Testis (tissue), 3 donors: ENCODE results near the gene OTOG. TPM values are rescaled to one million over a fixed set of nuclear protein-coding genes. Genes with fewer than 3 reads are reported as not detected.

Experiments
- DNase-seq: peaks from one replicate; pipeline ENCODE4 v3.0.0-alpha.2; 2019
- H3K27ac ChIP-seq, 2 donors: fragments of 200-600 bp; sonication (generic); one replicate each; pipeline ENCODE4 v1.5.1; 2019
- H3K27me3 ChIP-seq: fragments of 200-600 bp; sonication (generic); one replicate; pipeline ENCODE4 v1.5.1; 2019
- H3K36me3 ChIP-seq: fragments of 200-600 bp; sonication (generic); one replicate; pipeline ENCODE4 v1.5.1; 2017; ENCODE audit warnings: low read depth; ENCODE audit errors: missing control alignments
- H3K4me1 ChIP-seq: fragments of 200-600 bp; sonication (generic); one replicate; pipeline ENCODE4 v1.5.1; 2019
- H3K4me3 ChIP-seq, 2 donors: fragments of 200-600 bp; sonication (generic); one replicate each; pipeline ENCODE4 v1.5.1; 2017 to 2019
- H3K9me3 ChIP-seq: fragments of 200-600 bp; sonication (generic); one replicate; pipeline ENCODE4 v1.5.1; 2017
- CTCF ChIP-seq, 3 experiments: fragments of 450-650 bp in 2 of 3; fragments of 200-600 bp in 1 of 3; sonication (generic) in 1 of 3; IDR thresholded peaks; one replicate each; pipeline ENCODE4 v1.5.1; 2016 to 2019; ENCODE audit warnings: antibody characterized with exemption in 3 of 3, mild to moderate bottlenecking in 2 of 3, moderate library complexity in 1 of 3
- POLR2A ChIP-seq: fragments of 450-650 bp; IDR thresholded peaks from one replicate; pipeline ENCODE4 v1.6.1; 2017; ENCODE audit warnings: antibody characterized with exemption, mild to moderate bottlenecking, moderate library complexity
- WGBS, 2 donors: methylation state at CpG; one replicate each; pipeline ENCODE4 v1.1.5; 2018; 5-methylcytosine and 5-hydroxymethylcytosine counted together
- intact Hi-C: fragments of 100-400 bp; cut with DNase I; formaldehyde crosslinking; loops from one replicate; pipeline ENCODE4 v1.15.1; 2023; ENCODE audit warnings: low total_unique reads
- polyA plus RNA-seq: library from polyadenylated mRNA; stranded (reverse); fragments of 350-450 nt; fragmentation: Illumina TruSeq; extraction: RNeasy Lipid Tissue Mini Kit (QIAGEN cat#74804); gene quantifications from one replicate; pipeline ENCODE4 v1.2.3, GENCODE V29; 2014; ENCODE audit warnings: low read depth, low replicate concordance; ENCODE audit not compliant: insufficient read depth
- total RNA-seq, 2 donors: library from RNA; depleted of rRNA; stranded (reverse); fragments of >200 nt; gene quantifications; one replicate each; pipeline ENCODE4 v1.2.3, GENCODE V29; 2016

Gene OTOG
- total and polyA plus RNA-seq, 3 donors from 2014 or later, result 2.2 to 4.2 (median 2.9) TPM

GRCh38 chr11:17554487-17554886, 7.4 kb downstream of the OTOG start:
- no peaks in the 10 kb centered on the region for H3K27me3 ChIP-seq
- H3K4me1 ChIP-seq, result no peaks in the 10 kb centered on the region
- 89 to 91% methylated on average over 4 of the region's 4 CpGs for WGBS, 2 donors
- H3K9me3 ChIP-seq, result no peaks in the 10 kb centered on the region
- H3K36me3 ChIP-seq, result no peaks in the 10 kb centered on the region
- no peak for TF ChIP-seq CTCF (IDR thresholded peaks at IDR 0.05)
- no peak for TF ChIP-seq POLR2A
- H3K4me3 ChIP-seq, result no peak overlapping the region
- no peak overlapping the region for H3K27ac ChIP-seq
- no peak for DNase-seq
- intact Hi-C loops, result no loop called here

- Histone ChIP-seq H3K4me1 (no peaks in the 10 kb centered on the region), H3K36me3 (no peaks in the 10 kb centered on the region), H3K27me3 (no peaks in the 10 kb centered on the region), H3K9me3 (no peaks in the 10 kb centered on the region), H3K27ac (no peak overlapping the region), H3K4me3 (no peak overlapping the region)
- TF ChIP-seq POLR2A, result no peak
- no peak for TF ChIP-seq CTCF (IDR thresholded peaks at IDR 0.05)
- DNase-seq, result no peak
- 93 to 98% methylated on average over 7 to 8 of the region's 8 CpGs for WGBS, 2 donors
- intact Hi-C loops, result no loop called here
These were observed 9.9 kb downstream of the OTOG start for GRCh38 chr11:17556999-17557398.

DNA sequence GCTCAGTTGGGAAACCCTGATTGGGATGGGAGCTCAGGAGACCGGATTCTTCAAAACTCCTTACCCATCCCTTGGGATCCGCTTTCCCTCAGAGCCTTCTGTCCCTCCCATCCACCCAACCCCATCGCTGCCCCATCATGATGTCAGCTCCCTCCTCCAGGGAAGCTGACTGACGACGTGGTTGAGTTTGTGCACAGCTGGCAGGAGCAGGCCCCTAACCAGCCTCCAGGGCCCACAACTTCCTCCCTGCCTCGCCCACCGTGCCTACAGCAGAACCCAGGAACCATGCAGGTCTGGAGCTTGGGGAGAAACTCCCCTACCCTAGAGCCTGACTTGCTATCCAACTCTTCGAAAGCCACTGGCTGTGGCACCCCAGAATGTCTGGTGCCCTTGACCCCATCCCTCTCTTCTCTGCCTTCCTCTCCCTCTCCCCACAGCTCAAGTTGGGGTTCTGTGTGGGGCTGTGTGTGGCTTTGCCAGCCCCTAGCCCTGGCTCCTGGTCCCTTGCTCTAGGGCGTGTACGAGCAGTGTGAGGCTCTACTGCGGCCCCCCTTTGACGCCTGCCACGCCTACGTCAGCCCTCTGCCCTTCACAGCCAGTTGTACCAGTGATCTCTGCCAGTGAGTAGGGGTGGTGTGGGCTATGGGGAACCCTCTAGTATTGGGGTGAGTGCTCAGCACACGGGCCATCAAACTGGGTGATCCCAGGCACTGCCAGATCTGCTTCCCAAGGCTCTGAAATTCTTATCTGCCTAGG, 11.1 kb downstream of the OTOG start:
- Histone ChIP-seq H3K27ac (no peak overlapping the region), H3K36me3 (no peaks in the 10 kb centered on the region), H3K9me3 (no peaks in the 10 kb centered on the region), H3K4me1 (no peaks in the 10 kb centered on the region), H3K4me3 (no peak overlapping the region), H3K27me3 (no peaks in the 10 kb centered on the region)
- TF ChIP-seq CTCF (IDR thresholded peaks at IDR 0.05) (no peak), POLR2A (no peak)
- no peak for DNase-seq
- 89 to 96% methylated on average over 11 to 15 of the region's 15 CpGs for WGBS, 2 donors
- intact Hi-C loops, result no loop called here

DNA sequence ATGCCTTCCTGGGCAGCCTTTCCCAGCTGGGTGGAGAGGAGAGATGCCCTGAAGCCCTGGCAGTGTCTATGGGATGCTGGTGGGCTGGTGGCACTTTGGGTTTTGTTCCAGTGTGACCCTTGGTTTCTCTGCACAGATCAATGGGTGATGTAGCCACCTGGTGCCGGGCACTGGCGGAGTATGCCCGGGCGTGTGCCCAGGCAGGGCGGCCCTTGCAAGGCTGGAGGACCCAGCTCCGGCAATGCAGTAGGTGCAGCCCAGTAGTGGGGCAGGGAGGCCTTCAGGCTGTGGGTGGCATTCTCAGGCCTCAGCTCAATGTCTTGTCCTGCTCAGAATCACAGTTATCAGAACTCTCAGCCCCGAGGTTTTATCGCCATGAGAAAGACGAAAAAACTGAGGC, 11.9 kb downstream of the OTOG start:
- Histone ChIP-seq H3K9me3 (no peaks in the 10 kb centered on the region), H3K4me1 (no peaks in the 10 kb centered on the region), H3K36me3 (no peaks in the 10 kb centered on the region), H3K4me3 (no peak overlapping the region), H3K27me3 (no peaks in the 10 kb centered on the region), H3K27ac (no peak overlapping the region)
- DNase-seq, result no peak
- TF ChIP-seq POLR2A (no peak), CTCF (IDR thresholded peaks at IDR 0.05) (no peak)
- intact Hi-C loops, result no loop called here
- 94% methylated on average over 6 to 9 of the region's 9 CpGs for whole genome bisulfite sequencing, 2 donors
